H9 (cell line): ENCODE measurements around the gene TRIM17. TPM values are rescaled to one million over a fixed set of nuclear protein-coding genes. Genes with fewer than 3 reads are reported as not detected.

Experiments used
- DNase-seq: peaks from one replicate; pipeline ENCODE4 v3.0.0-alpha.2; 2017
- H2AFZ ChIP-seq: one replicate; pipeline ENCODE4 v1.6.1; 2013; ENCODE audit warnings: mild to moderate bottlenecking, low read length, control low read depth, moderate library complexity
- H2AK5ac ChIP-seq: 2 replicates; pipeline ENCODE4 v1.6.1; 2013; ENCODE audit warnings: low read length, control low read depth, mixed read lengths; ENCODE audit not compliant: insufficient read length
- H2BK120ac ChIP-seq: one replicate; pipeline ENCODE4 v1.6.1; 2013; ENCODE audit warnings: low read depth, mild to moderate bottlenecking, low read length, control low read depth, inconsistent platforms; ENCODE audit not compliant: poor library complexity, severe bottlenecking
- H2BK12ac ChIP-seq: 2 replicates; pipeline ENCODE4 v1.6.1; 2013; ENCODE audit warnings: low read length, control low read depth, mixed read lengths, low read depth; ENCODE audit not compliant: insufficient read length
- H2BK15ac ChIP-seq: 2 replicates; pipeline ENCODE4 v1.6.1; 2013; ENCODE audit warnings: low read depth, low read length, control low read depth
- H2BK20ac ChIP-seq: one replicate; pipeline ENCODE4 v1.6.1; 2013; ENCODE audit warnings: low read depth, mild to moderate bottlenecking, low read length, control low read depth, inconsistent platforms; ENCODE audit not compliant: poor library complexity, severe bottlenecking
- H2BK5ac ChIP-seq: 2 replicates; pipeline ENCODE4 v1.6.1; 2013; ENCODE audit warnings: low read length, control low read depth, mixed read lengths; ENCODE audit not compliant: insufficient read length
- H3K14ac ChIP-seq: 2 replicates; pipeline ENCODE4 v1.6.1; 2013; ENCODE audit warnings: low read length, control low read depth; ENCODE audit not compliant: insufficient read depth
- H3K18ac ChIP-seq: 2 replicates; pipeline ENCODE4 v1.6.1; 2013; ENCODE audit warnings: low read depth, mild to moderate bottlenecking, mixed read lengths, low read length, control low read depth; ENCODE audit not compliant: insufficient read length
- H3K23ac ChIP-seq: 2 replicates; pipeline ENCODE4 v1.6.1; 2013; ENCODE audit warnings: low read length, control low read depth, mixed read lengths, low read depth; ENCODE audit not compliant: insufficient read length
- H3K23me2 ChIP-seq: 2 replicates; pipeline ENCODE4 v1.6.1; 2013; ENCODE audit warnings: low read depth, mild to moderate bottlenecking, mixed read lengths, low read length, control low read depth; ENCODE audit not compliant: insufficient read length, poor library complexity, severe bottlenecking
- H3K27ac ChIP-seq: 2 replicates; pipeline ENCODE4 v1.5.1; 2013; ENCODE audit warnings: low read length, control low read depth, mixed read lengths, low read depth; ENCODE audit not compliant: insufficient read length
- H3K27me3 ChIP-seq: 2 replicates; pipeline ENCODE4 v1.6.1; 2013; ENCODE audit warnings: low read length, control low read depth, inconsistent platforms; ENCODE audit not compliant: insufficient read depth
- H3K4ac ChIP-seq: 2 replicates; pipeline ENCODE4 v1.6.1; 2013; ENCODE audit warnings: low read depth, mild to moderate bottlenecking, control low read depth, inconsistent platforms, low read length, moderate library complexity
- H3K4me1 ChIP-seq: 2 replicates; pipeline ENCODE4 v1.6.1; 2013; ENCODE audit warnings: low read length, control low read depth, inconsistent platforms; ENCODE audit not compliant: insufficient read depth
- H3K4me2 ChIP-seq: 2 replicates; pipeline ENCODE4 v1.6.1; 2013; ENCODE audit warnings: low read length, control low read depth, mixed read lengths; ENCODE audit not compliant: insufficient read length, insufficient read depth
- H3K56ac ChIP-seq: 2 replicates; pipeline ENCODE4 v1.6.1; 2013; ENCODE audit warnings: low read depth, mild to moderate bottlenecking, mixed read lengths, low read length, control low read depth; ENCODE audit not compliant: insufficient read length
- H3K79me1 ChIP-seq: 2 replicates; pipeline ENCODE4 v1.6.1; 2013; ENCODE audit warnings: low read depth, mild to moderate bottlenecking, moderate library complexity, low read length, control low read depth, inconsistent platforms; ENCODE audit not compliant: insufficient read depth, poor library complexity, severe bottlenecking
- H3K79me2 ChIP-seq: 2 replicates; pipeline ENCODE4 v1.6.1; 2013; ENCODE audit warnings: low read length, control low read depth, inconsistent platforms; ENCODE audit not compliant: insufficient read depth
- H3K9ac ChIP-seq: 2 replicates; pipeline ENCODE4 v1.6.1; 2013; ENCODE audit warnings: low read length, control low read depth, mixed read lengths; ENCODE audit not compliant: insufficient read length; ENCODE audit errors: extremely low read depth
- H3K9me3 ChIP-seq: one replicate; pipeline ENCODE4 v1.6.1; 2013; ENCODE audit warnings: low read depth, low read length, inconsistent platforms; ENCODE audit not compliant: control insufficient read depth
- H3T11ph ChIP-seq: one replicate; pipeline ENCODE4 v1.6.1; 2013; ENCODE audit warnings: mild to moderate bottlenecking, low read length, control low read depth, inconsistent platforms
- H4K20me1 ChIP-seq: one replicate; pipeline ENCODE4 v1.6.1; 2013; ENCODE audit not compliant: control insufficient read depth, insufficient read length, insufficient read depth
- H4K5ac ChIP-seq: 2 replicates; pipeline ENCODE4 v1.6.1; 2013; ENCODE audit warnings: low read depth, mild to moderate bottlenecking, mixed read lengths, low read length, control low read depth; ENCODE audit not compliant: insufficient read length
- H4K8ac ChIP-seq: replicated peaks from 2 replicates; pipeline ENCODE4 v1.6.1; 2013; ENCODE audit warnings: low read length, control low read depth, mixed read lengths, low read depth; ENCODE audit not compliant: insufficient read length
- H4K91ac ChIP-seq: 2 replicates; pipeline ENCODE4 v1.6.1; 2013; ENCODE audit warnings: low read depth, mild to moderate bottlenecking, moderate library complexity, mixed read lengths, low read length, control low read depth; ENCODE audit not compliant: insufficient read length
- H3K27ac Mint-ChIP-seq, 3 experiments: 2 replicates in 2 of 3; 3 replicates in 1 of 3; pipeline ENCODE4 v1.8.0; 2020 to 2021; ENCODE audit warnings: mixed read lengths in 3 of 3, mild to moderate bottlenecking in 1 of 3, moderate library complexity in 1 of 3
- H3K27me3 Mint-ChIP-seq: 2 replicates; pipeline ENCODE4 v1.8.0; 2021; ENCODE audit warnings: low read depth, mild to moderate bottlenecking, moderate library complexity, mixed read lengths
- H3K36me3 Mint-ChIP-seq, 3 experiments: 2 replicates in 2 of 3; 3 replicates in 1 of 3; pipeline ENCODE4 v1.8.0; 2020 to 2021; ENCODE audit warnings: low read depth in 3 of 3, mixed read lengths in 3 of 3; ENCODE audit not compliant: insufficient read depth in 1 of 3
- H3K4me1 Mint-ChIP-seq, 2 experiments: 2 replicates each; pipeline ENCODE4 v1.8.0; 2020; ENCODE audit warnings: mixed read lengths in 2 of 2
- H3K4me3 Mint-ChIP-seq, 2 experiments: 2 replicates in 1 of 2; 3 replicates in 1 of 2; pipeline ENCODE4 v1.8.0; 2020 to 2021; ENCODE audit warnings: mild to moderate bottlenecking in 2 of 2, mixed read lengths in 2 of 2, moderate library complexity in 1 of 2
- H3K9me3 Mint-ChIP-seq, 2 experiments: 2 replicates in 1 of 2; 3 replicates in 1 of 2; pipeline ENCODE4 v1.8.0; 2020; ENCODE audit warnings: mild to moderate bottlenecking in 2 of 2, mixed read lengths in 2 of 2, moderate library complexity in 1 of 2
- WGBS: extraction: QIAGEN DNeasy Blood & Tissue Kit; methylation state at CpG from one replicate; pipeline ENCODE4 v1.1.7; 2013; ENCODE audit warnings: missing lambda C conversion rate, low lambda C conversion rate, mixed read lengths; ENCODE audit not compliant: insufficient read length; ENCODE audit errors: extremely low coverage; 5-methylcytosine and 5-hydroxymethylcytosine counted together
- total RNA-seq: library from RNA; stranded (reverse); gene quantifications from 2 replicates; pipeline ENCODE4 v1.2.1, GENCODE V29; 2021
- TF ChIP-seq, protein P1 (sequence below): fragments of 200-600 bp; sonication (generic); conservative IDR thresholded peaks from 3 replicates; pipeline ENCODE4 v1.8.0; 2021; ENCODE audit warnings: antibody characterized with exemption, mild to moderate bottlenecking

TRIM17 gene
- total RNA-seq, 1 experiment from 2014 or later = 2.8 TPM

DNA sequence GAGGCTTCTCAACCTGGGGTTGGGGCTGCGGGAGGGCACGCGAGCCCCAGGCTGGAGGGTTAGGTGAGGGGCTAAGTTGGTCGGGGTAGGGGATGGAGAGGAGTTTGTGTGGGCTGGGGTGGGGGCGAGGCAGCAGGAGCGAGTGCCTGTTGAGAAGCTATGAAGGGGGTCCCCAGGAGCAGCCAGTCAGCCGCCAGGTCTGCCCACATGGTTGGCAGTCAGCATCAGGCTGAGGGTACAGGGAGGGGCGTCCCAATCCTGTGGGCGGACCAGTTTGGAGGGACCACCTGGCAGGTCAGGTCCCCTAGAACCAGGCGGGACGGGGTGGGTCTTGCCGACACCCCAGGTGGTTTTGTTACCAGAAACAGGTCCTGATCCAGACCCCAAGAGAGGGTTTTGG, 400 bp upstream of the TRIM17 start:
- Histone ChIP-seq H3K18ac (no peak overlapping the region), H3K9ac (no peak overlapping the region), H3K4ac (no peak overlapping the region), H3K4me2 (peak overlapping the region; percentile 21), H4K5ac (no peak overlapping the region), H2AFZ (no peak overlapping the region), H3K56ac (no peak overlapping the region), H3T11ph (no peak overlapping the region), H4K20me1 (peaks cover 2% of the 10 kb centered on the region), H2BK12ac (no peak overlapping the region), H3K9me3 (no peaks in the 10 kb centered on the region), H3K23me2 (no peaks in the 10 kb centered on the region), H2BK5ac (no peak overlapping the region), H2BK20ac (no peak overlapping the region), H2BK15ac (no peak overlapping the region), H4K91ac (no peak overlapping the region), H3K27me3 (peaks cover 27% of the 10 kb centered on the region; the same call in 1 of the 2 replicates), H2BK120ac (no peak overlapping the region), H3K23ac (no peak overlapping the region), H3K14ac (no peak overlapping the region), H3K79me2 (no peaks in the 10 kb centered on the region), H3K27ac (no peak overlapping the region), H3K4me1 (no peaks in the 10 kb centered on the region), H3K79me1 (no peaks in the 10 kb centered on the region), H4K8ac (no peak overlapping the region), H2AK5ac (no peak overlapping the region)
- H3K36me3 Mint-ChIP-seq = peaks cover 0 to 3% (median 0%) of the 10 kb centered on the region in 3 experiments; a peak in 3 of 7 replicates
- 0 out of 5 replicates have a peak, but pooled peaks cover 0 to 3% of the 10 kb centered on the region in 2 experiments for H3K9me3 Mint-ChIP-seq
- no CpG with 5 or more reads among the region's 12 CpGs for WGBS
- no peak overlapping the region for H3K27ac Mint-ChIP-seq
- TF ChIP-seq, protein P1, sequence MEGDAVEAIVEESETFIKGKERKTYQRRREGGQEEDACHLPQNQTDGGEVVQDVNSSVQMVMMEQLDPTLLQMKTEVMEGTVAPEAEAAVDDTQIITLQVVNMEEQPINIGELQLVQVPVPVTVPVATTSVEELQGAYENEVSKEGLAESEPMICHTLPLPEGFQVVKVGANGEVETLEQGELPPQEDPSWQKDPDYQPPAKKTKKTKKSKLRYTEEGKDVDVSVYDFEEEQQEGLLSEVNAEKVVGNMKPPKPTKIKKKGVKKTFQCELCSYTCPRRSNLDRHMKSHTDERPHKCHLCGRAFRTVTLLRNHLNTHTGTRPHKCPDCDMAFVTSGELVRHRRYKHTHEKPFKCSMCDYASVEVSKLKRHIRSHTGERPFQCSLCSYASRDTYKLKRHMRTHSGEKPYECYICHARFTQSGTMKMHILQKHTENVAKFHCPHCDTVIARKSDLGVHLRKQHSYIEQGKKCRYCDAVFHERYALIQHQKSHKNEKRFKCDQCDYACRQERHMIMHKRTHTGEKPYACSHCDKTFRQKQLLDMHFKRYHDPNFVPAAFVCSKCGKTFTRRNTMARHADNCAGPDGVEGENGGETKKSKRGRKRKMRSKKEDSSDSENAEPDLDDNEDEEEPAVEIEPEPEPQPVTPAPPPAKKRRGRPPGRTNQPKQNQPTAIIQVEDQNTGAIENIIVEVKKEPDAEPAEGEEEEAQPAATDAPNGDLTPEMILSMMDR = no peak
- DNase-seq = no peak
- H3K4me3 Mint-ChIP-seq = peak overlapping the region; percentile 70 to 77; a peak in 4 of 5 replicates
- H3K27me3 Mint-ChIP-seq = peaks cover 87% of the 10 kb centered on the region
- H3K4me1 Mint-ChIP-seq = peaks cover 16 to 17% of the 10 kb centered on the region in 2 experiments
